ENCODE results near the gene ADIPOQ.
"Not testable (repeated sequence)": the region's sequence is repeated elsewhere in the genome, so short reads cannot be mapped to it uniquely, and the experiment has no call there.

The ADIPOQ gene

DNA sequence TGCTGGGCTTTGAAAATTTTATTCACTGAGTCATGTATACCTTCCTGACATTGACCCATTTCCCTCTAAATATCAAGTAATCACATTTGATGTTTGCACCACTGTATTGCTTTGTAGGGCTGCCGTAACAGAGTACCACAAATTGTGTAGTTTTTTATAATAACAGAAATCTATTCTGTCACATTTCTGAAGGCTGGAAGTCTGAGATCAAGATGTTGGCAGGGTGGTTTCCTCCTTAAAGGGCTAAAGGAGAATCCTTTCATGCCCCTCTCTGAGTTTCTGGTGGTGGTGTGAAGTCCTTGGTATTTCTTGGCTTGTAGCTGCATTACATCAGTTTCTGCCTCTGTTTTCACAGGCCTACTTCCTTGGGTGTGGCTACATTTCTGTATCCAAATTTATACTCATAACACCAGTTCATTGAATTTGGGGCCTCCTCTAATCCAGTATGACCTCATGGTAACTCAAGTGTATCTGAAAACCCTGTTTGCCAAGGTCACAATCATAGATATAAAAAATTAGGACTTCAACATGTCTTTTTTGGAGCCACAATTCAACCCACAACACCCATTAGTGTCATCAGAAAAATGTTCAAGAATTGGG, 58.7 kb downstream of the ADIPOQ start:
- Histone ChIP-seq H3K36me3 (ENCODE audit: control insufficient read depth, insufficient read depth, low read length) (no peaks in the 10 kb centered on the region), H3K27ac (ENCODE audit: insufficient read depth, low read depth, low read length, poor library complexity, severe bottlenecking) (no peak overlapping the region), H3K4me1 (ENCODE audit: control insufficient read depth, insufficient read depth, low read length) (no peaks in the 10 kb centered on the region), H3K9me3 (ENCODE audit: control insufficient read depth, low read length) (no peaks in the 10 kb centered on the region), H3K4me3 (ENCODE audit: insufficient read depth, low read depth, low read length) (no peak overlapping the region), H3K27me3 (ENCODE audit: control insufficient read depth, insufficient read depth, low read length, poor library complexity, severe bottlenecking) (no peaks in the 10 kb centered on the region)
- 100% methylated on average over 1 of the region's 1 CpG; no CpG with 5 or more reads in 1 of the 2 experiments for WGBS, 2 experiments

DNA sequence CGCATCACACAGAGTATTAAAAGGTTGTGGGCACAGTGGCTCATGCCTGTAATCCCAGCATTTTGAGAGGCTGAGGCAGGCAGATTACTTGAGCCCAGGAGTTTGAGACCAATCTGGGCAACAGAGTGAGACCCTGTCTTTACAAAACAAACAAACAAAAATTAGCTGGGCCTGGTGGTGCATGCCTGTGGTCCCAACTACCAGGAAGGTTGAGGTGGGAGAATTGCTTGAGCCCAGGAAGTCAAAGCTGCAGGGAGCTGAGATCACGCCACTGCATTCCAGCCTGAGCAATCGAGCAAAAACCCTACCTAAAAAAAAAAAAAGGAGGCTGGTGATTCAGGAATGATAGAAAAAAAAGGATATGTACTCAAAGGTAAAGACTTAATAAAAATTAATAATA, 59.6 kb downstream of the ADIPOQ start:
- Histone ChIP-seq H3K27ac (ENCODE audit: insufficient read depth, low read depth, low read length, poor library complexity, severe bottlenecking) (no peak overlapping the region), H3K27me3 (ENCODE audit: control insufficient read depth, insufficient read depth, low read length, poor library complexity, severe bottlenecking) (no peaks in the 10 kb centered on the region), H3K36me3 (ENCODE audit: control insufficient read depth, insufficient read depth, low read length) (no peaks in the 10 kb centered on the region), H3K4me3 (ENCODE audit: insufficient read depth, low read depth, low read length) (no peak overlapping the region), H3K4me1 (ENCODE audit: control insufficient read depth, insufficient read depth, low read length) (no peaks in the 10 kb centered on the region), H3K9me3 (ENCODE audit: control insufficient read depth, low read length) (no peaks in the 10 kb centered on the region)
- whole genome bisulfite sequencing, 2 experiments: 65 to 69% methylated on average over 2 of the region's 3 CpGs

GRCh38 chr3:186902713-186903112, 60.2 kb downstream of the ADIPOQ start:
- H3K27me3 ChIP-seq (ENCODE audit: control insufficient read depth, insufficient read depth, low read length, poor library complexity, severe bottlenecking): no peaks in the 10 kb centered on the region
- H3K4me1 ChIP-seq (ENCODE audit: control insufficient read depth, insufficient read depth, low read length): no peaks in the 10 kb centered on the region
- 93 to 97% methylated on average over 2 of the region's 2 CpGs for WGBS, 2 experiments
- no peaks in the 10 kb centered on the region for H3K36me3 ChIP-seq (ENCODE audit: control insufficient read depth, insufficient read depth, low read length)
- H3K27ac ChIP-seq (ENCODE audit: insufficient read depth, low read depth, low read length, poor library complexity, severe bottlenecking): no peak overlapping the region
- no peaks in the 10 kb centered on the region for H3K9me3 ChIP-seq (ENCODE audit: control insufficient read depth, low read length)
- H3K4me3 ChIP-seq (ENCODE audit: insufficient read depth, low read depth, low read length): no peak overlapping the region

DNA sequence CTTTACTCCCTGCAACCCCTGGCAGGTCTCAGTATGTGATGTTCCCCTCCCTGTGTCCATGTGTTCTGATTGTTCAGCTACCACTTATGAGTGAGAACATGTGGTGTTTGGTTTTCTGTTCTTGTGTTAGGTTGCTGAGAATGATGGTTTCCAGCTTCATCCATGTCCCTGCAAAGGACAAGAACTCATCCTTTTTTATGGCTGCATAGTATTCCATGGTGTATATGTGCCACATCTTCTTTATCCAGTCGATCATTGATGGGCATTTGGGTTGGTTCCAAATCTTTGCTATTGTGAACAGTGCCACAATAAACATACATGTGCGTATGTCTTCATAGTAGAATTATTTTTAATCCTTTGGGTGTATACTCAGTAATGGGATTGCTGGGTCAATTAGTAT, 61.2 kb downstream of the ADIPOQ start:
- 80% methylated on average over 2 of the region's 2 CpGs; no CpG with 5 or more reads in 1 of the 2 experiments for WGBS, 2 experiments
- H3K36me3 ChIP-seq (ENCODE audit: control insufficient read depth, insufficient read depth, low read length); H3K9me3 ChIP-seq (ENCODE audit: control insufficient read depth, low read length): not testable (repeated sequence)

GRCh38 chr3:186907075-186907474, 64.6 kb downstream of the ADIPOQ start:
- H3K36me3 ChIP-seq (ENCODE audit: control insufficient read depth, insufficient read depth, low read length); H3K27ac ChIP-seq (ENCODE audit: insufficient read depth, low read depth, low read length, poor library complexity, severe bottlenecking); H3K4me3 ChIP-seq (ENCODE audit: insufficient read depth, low read depth, low read length); H3K4me1 ChIP-seq (ENCODE audit: control insufficient read depth, insufficient read depth, low read length); H3K9me3 ChIP-seq (ENCODE audit: control insufficient read depth, low read length); H3K27me3 ChIP-seq (ENCODE audit: control insufficient read depth, insufficient read depth, low read length, poor library complexity, severe bottlenecking): not testable (repeated sequence)
- WGBS, 2 experiments: 96 to 100% methylated on average over 3 of the region's 3 CpGs

More for the DNA sequence above, 61.2 kb downstream of the ADIPOQ start:
- not testable (repeated sequence) for H3K27me3 ChIP-seq (ENCODE audit: control insufficient read depth, insufficient read depth, low read length, poor library complexity, severe bottlenecking); H3K27ac ChIP-seq (ENCODE audit: insufficient read depth, low read depth, low read length, poor library complexity, severe bottlenecking); H3K4me3 ChIP-seq (ENCODE audit: insufficient read depth, low read depth, low read length); H3K4me1 ChIP-seq (ENCODE audit: control insufficient read depth, insufficient read depth, low read length)
